H9 (cell line): ENCODE data around the gene MORN3. TPM values are rescaled to one million over a fixed set of nuclear protein-coding genes. Genes with fewer than 3 reads are reported as not detected.
"Not testable (repeated sequence)": the region's sequence is repeated elsewhere in the genome, so short reads cannot be mapped to it uniquely, and the experiment has no call there.

Experiments
- DNase-seq: peaks from one replicate; pipeline ENCODE4 v3.0.0-alpha.2; 2017
- H2AFZ ChIP-seq: one replicate; pipeline ENCODE4 v1.6.1; 2013; ENCODE audit warnings: mild to moderate bottlenecking, low read length, control low read depth, moderate library complexity
- H2AK5ac ChIP-seq: 2 replicates; pipeline ENCODE4 v1.6.1; 2013; ENCODE audit warnings: low read length, control low read depth, mixed read lengths; ENCODE audit not compliant: insufficient read length
- H2BK120ac ChIP-seq: one replicate; pipeline ENCODE4 v1.6.1; 2013; ENCODE audit warnings: low read depth, mild to moderate bottlenecking, low read length, control low read depth, inconsistent platforms; ENCODE audit not compliant: poor library complexity, severe bottlenecking
- H2BK12ac ChIP-seq: 2 replicates; pipeline ENCODE4 v1.6.1; 2013; ENCODE audit warnings: low read length, control low read depth, mixed read lengths, low read depth; ENCODE audit not compliant: insufficient read length
- H2BK15ac ChIP-seq: 2 replicates; pipeline ENCODE4 v1.6.1; 2013; ENCODE audit warnings: low read depth, low read length, control low read depth
- H2BK20ac ChIP-seq: one replicate; pipeline ENCODE4 v1.6.1; 2013; ENCODE audit warnings: low read depth, mild to moderate bottlenecking, low read length, control low read depth, inconsistent platforms; ENCODE audit not compliant: poor library complexity, severe bottlenecking
- H2BK5ac ChIP-seq: 2 replicates; pipeline ENCODE4 v1.6.1; 2013; ENCODE audit warnings: low read length, control low read depth, mixed read lengths; ENCODE audit not compliant: insufficient read length
- H3K14ac ChIP-seq: 2 replicates; pipeline ENCODE4 v1.6.1; 2013; ENCODE audit warnings: low read length, control low read depth; ENCODE audit not compliant: insufficient read depth
- H3K18ac ChIP-seq: 2 replicates; pipeline ENCODE4 v1.6.1; 2013; ENCODE audit warnings: low read depth, mild to moderate bottlenecking, mixed read lengths, low read length, control low read depth; ENCODE audit not compliant: insufficient read length
- H3K23ac ChIP-seq: 2 replicates; pipeline ENCODE4 v1.6.1; 2013; ENCODE audit warnings: low read length, control low read depth, mixed read lengths, low read depth; ENCODE audit not compliant: insufficient read length
- H3K23me2 ChIP-seq: 2 replicates; pipeline ENCODE4 v1.6.1; 2013; ENCODE audit warnings: low read depth, mild to moderate bottlenecking, mixed read lengths, low read length, control low read depth; ENCODE audit not compliant: insufficient read length, poor library complexity, severe bottlenecking
- H3K27ac ChIP-seq: 2 replicates; pipeline ENCODE4 v1.5.1; 2013; ENCODE audit warnings: low read length, control low read depth, mixed read lengths, low read depth; ENCODE audit not compliant: insufficient read length
- H3K27me3 ChIP-seq: 2 replicates; pipeline ENCODE4 v1.6.1; 2013; ENCODE audit warnings: low read length, control low read depth, inconsistent platforms; ENCODE audit not compliant: insufficient read depth
- H3K4ac ChIP-seq: 2 replicates; pipeline ENCODE4 v1.6.1; 2013; ENCODE audit warnings: low read depth, mild to moderate bottlenecking, control low read depth, inconsistent platforms, low read length, moderate library complexity
- H3K4me1 ChIP-seq: 2 replicates; pipeline ENCODE4 v1.6.1; 2013; ENCODE audit warnings: low read length, control low read depth, inconsistent platforms; ENCODE audit not compliant: insufficient read depth
- H3K4me2 ChIP-seq: 2 replicates; pipeline ENCODE4 v1.6.1; 2013; ENCODE audit warnings: low read length, control low read depth, mixed read lengths; ENCODE audit not compliant: insufficient read length, insufficient read depth
- H3K56ac ChIP-seq: 2 replicates; pipeline ENCODE4 v1.6.1; 2013; ENCODE audit warnings: low read depth, mild to moderate bottlenecking, mixed read lengths, low read length, control low read depth; ENCODE audit not compliant: insufficient read length
- H3K79me1 ChIP-seq: 2 replicates; pipeline ENCODE4 v1.6.1; 2013; ENCODE audit warnings: low read depth, mild to moderate bottlenecking, moderate library complexity, low read length, control low read depth, inconsistent platforms; ENCODE audit not compliant: insufficient read depth, poor library complexity, severe bottlenecking
- H3K79me2 ChIP-seq: 2 replicates; pipeline ENCODE4 v1.6.1; 2013; ENCODE audit warnings: low read length, control low read depth, inconsistent platforms; ENCODE audit not compliant: insufficient read depth
- H3K9ac ChIP-seq: 2 replicates; pipeline ENCODE4 v1.6.1; 2013; ENCODE audit warnings: low read length, control low read depth, mixed read lengths; ENCODE audit not compliant: insufficient read length; ENCODE audit errors: extremely low read depth
- H3K9me3 ChIP-seq: one replicate; pipeline ENCODE4 v1.6.1; 2013; ENCODE audit warnings: low read depth, low read length, inconsistent platforms; ENCODE audit not compliant: control insufficient read depth
- H3T11ph ChIP-seq: one replicate; pipeline ENCODE4 v1.6.1; 2013; ENCODE audit warnings: mild to moderate bottlenecking, low read length, control low read depth, inconsistent platforms
- H4K20me1 ChIP-seq: one replicate; pipeline ENCODE4 v1.6.1; 2013; ENCODE audit not compliant: control insufficient read depth, insufficient read length, insufficient read depth
- H4K5ac ChIP-seq: 2 replicates; pipeline ENCODE4 v1.6.1; 2013; ENCODE audit warnings: low read depth, mild to moderate bottlenecking, mixed read lengths, low read length, control low read depth; ENCODE audit not compliant: insufficient read length
- H4K8ac ChIP-seq: replicated peaks from 2 replicates; pipeline ENCODE4 v1.6.1; 2013; ENCODE audit warnings: low read length, control low read depth, mixed read lengths, low read depth; ENCODE audit not compliant: insufficient read length
- H4K91ac ChIP-seq: 2 replicates; pipeline ENCODE4 v1.6.1; 2013; ENCODE audit warnings: low read depth, mild to moderate bottlenecking, moderate library complexity, mixed read lengths, low read length, control low read depth; ENCODE audit not compliant: insufficient read length
- H3K27ac Mint-ChIP-seq, 3 experiments: 2 replicates in 2 of 3; 3 replicates in 1 of 3; pipeline ENCODE4 v1.8.0; 2020 to 2021; ENCODE audit warnings: mixed read lengths in 3 of 3, mild to moderate bottlenecking in 1 of 3, moderate library complexity in 1 of 3
- H3K27me3 Mint-ChIP-seq: 2 replicates; pipeline ENCODE4 v1.8.0; 2021; ENCODE audit warnings: low read depth, mild to moderate bottlenecking, moderate library complexity, mixed read lengths
- H3K36me3 Mint-ChIP-seq, 3 experiments: 2 replicates in 2 of 3; 3 replicates in 1 of 3; pipeline ENCODE4 v1.8.0; 2020 to 2021; ENCODE audit warnings: low read depth in 3 of 3, mixed read lengths in 3 of 3; ENCODE audit not compliant: insufficient read depth in 1 of 3
- H3K4me1 Mint-ChIP-seq, 2 experiments: 2 replicates each; pipeline ENCODE4 v1.8.0; 2020; ENCODE audit warnings: mixed read lengths in 2 of 2
- H3K4me3 Mint-ChIP-seq, 2 experiments: 2 replicates in 1 of 2; 3 replicates in 1 of 2; pipeline ENCODE4 v1.8.0; 2020 to 2021; ENCODE audit warnings: mild to moderate bottlenecking in 2 of 2, mixed read lengths in 2 of 2, moderate library complexity in 1 of 2
- H3K9me3 Mint-ChIP-seq, 2 experiments: 2 replicates in 1 of 2; 3 replicates in 1 of 2; pipeline ENCODE4 v1.8.0; 2020; ENCODE audit warnings: mild to moderate bottlenecking in 2 of 2, mixed read lengths in 2 of 2, moderate library complexity in 1 of 2
- WGBS: extraction: QIAGEN DNeasy Blood & Tissue Kit; methylation state at CpG from one replicate; pipeline ENCODE4 v1.1.7; 2013; ENCODE audit warnings: missing lambda C conversion rate, low lambda C conversion rate, mixed read lengths; ENCODE audit not compliant: insufficient read length; ENCODE audit errors: extremely low coverage; 5-methylcytosine and 5-hydroxymethylcytosine counted together
- total RNA-seq: library from RNA; stranded (reverse); gene quantifications from 2 replicates; pipeline ENCODE4 v1.2.1, GENCODE V29; 2021
- TF ChIP-seq, protein P1 (sequence below): fragments of 200-600 bp; sonication (generic); conservative IDR thresholded peaks from 3 replicates; pipeline ENCODE4 v1.8.0; 2021; ENCODE audit warnings: antibody characterized with exemption, mild to moderate bottlenecking

The MORN3 gene
- total RNA-seq, 1 experiment from 2014 or later, result 0.37 TPM

DNA sequence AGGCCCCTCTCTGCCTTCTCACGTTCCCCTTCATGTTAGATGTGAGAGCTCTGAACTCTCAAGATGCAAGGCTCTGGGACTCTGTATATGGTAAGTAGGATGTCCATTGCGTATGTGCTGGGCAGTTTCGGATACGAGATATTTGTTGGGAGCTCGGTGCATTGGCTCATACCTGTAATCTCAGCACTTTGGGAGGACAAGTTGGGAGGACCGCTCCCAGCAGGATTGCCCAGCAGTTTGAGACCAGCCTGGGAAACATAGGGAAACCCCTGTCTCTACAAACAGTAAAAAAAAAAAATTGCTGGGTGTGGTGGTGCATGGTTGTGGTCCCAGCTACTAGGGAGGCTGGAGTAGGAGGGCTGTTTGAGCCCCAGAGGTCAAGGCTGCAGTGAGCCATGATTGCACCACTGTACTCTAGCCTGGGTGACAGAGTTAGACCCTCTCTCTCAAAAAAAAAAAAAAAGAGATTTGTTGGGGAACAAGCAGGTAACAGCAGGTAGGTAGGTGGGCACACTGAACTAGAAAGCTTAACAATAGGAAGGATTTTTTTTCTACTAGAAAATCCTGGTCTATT, 46.5 kb upstream of the MORN3 start:
- peaks cover 8% of the 10 kb centered on the region for H3K79me1 ChIP-seq
- no peak overlapping the region for H4K91ac ChIP-seq
- H3K18ac ChIP-seq, result no peak overlapping the region
- H2BK20ac ChIP-seq, result no peak overlapping the region
- no peaks in the 10 kb centered on the region for H3K9me3 ChIP-seq
- no CpG with 5 or more reads among the region's 6 CpGs for WGBS
- no peak overlapping the region for H2BK5ac ChIP-seq
- no peak overlapping the region for H3K14ac ChIP-seq
- H3K79me2 ChIP-seq, result peaks cover 5% of the 10 kb centered on the region; the same call in 1 of the 2 replicates
- H3K27ac ChIP-seq, result no peak overlapping the region
- no peak overlapping the region for H2BK15ac ChIP-seq
- H3K9me3 Mint-ChIP-seq, result no peaks in the 10 kb centered on the region; a peak in 1 of 5 replicates
- peaks cover 2% of the 10 kb centered on the region; the same call in 1 of the 2 replicates for H3K4me1 ChIP-seq
- H2AK5ac ChIP-seq, result no peak overlapping the region
- TF ChIP-seq, protein P1, sequence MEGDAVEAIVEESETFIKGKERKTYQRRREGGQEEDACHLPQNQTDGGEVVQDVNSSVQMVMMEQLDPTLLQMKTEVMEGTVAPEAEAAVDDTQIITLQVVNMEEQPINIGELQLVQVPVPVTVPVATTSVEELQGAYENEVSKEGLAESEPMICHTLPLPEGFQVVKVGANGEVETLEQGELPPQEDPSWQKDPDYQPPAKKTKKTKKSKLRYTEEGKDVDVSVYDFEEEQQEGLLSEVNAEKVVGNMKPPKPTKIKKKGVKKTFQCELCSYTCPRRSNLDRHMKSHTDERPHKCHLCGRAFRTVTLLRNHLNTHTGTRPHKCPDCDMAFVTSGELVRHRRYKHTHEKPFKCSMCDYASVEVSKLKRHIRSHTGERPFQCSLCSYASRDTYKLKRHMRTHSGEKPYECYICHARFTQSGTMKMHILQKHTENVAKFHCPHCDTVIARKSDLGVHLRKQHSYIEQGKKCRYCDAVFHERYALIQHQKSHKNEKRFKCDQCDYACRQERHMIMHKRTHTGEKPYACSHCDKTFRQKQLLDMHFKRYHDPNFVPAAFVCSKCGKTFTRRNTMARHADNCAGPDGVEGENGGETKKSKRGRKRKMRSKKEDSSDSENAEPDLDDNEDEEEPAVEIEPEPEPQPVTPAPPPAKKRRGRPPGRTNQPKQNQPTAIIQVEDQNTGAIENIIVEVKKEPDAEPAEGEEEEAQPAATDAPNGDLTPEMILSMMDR, result no peak
- H3K4me2 ChIP-seq, result no peak overlapping the region
- H2AFZ ChIP-seq, result no peak overlapping the region
- no peak overlapping the region for H2BK120ac ChIP-seq
- no peak overlapping the region for H3T11ph ChIP-seq
- H4K20me1 ChIP-seq, result no peaks in the 10 kb centered on the region
- peaks cover 33 to 35% of the 10 kb centered on the region in 2 experiments for H3K4me1 Mint-ChIP-seq
- H3K27me3 ChIP-seq, result no peaks in the 10 kb centered on the region
- H3K56ac ChIP-seq, result no peak overlapping the region
- H3K27me3 Mint-ChIP-seq, result no peaks in the 10 kb centered on the region; the same call in 1 of the 2 replicates
- no peak overlapping the region for H3K4ac ChIP-seq
- H3K23ac ChIP-seq, result no peak overlapping the region
- no peak overlapping the region for H4K5ac ChIP-seq
- no peak for DNase-seq
- H3K9ac ChIP-seq, result no peak overlapping the region
- peak overlapping the region; percentile 18 to 65 (median 34); a peak in 4 of 7 replicates for H3K27ac Mint-ChIP-seq
- no peak overlapping the region for H3K4me3 Mint-ChIP-seq
- H4K8ac ChIP-seq, result no peak overlapping the region
- no peak overlapping the region for H2BK12ac ChIP-seq
- H3K36me3 Mint-ChIP-seq, result peaks cover 3 to 17% (median 9%) of the 10 kb centered on the region in 3 experiments; a peak in 6 of 7 replicates
- H3K23me2 ChIP-seq, result peaks cover 11% of the 10 kb centered on the region

DNA sequence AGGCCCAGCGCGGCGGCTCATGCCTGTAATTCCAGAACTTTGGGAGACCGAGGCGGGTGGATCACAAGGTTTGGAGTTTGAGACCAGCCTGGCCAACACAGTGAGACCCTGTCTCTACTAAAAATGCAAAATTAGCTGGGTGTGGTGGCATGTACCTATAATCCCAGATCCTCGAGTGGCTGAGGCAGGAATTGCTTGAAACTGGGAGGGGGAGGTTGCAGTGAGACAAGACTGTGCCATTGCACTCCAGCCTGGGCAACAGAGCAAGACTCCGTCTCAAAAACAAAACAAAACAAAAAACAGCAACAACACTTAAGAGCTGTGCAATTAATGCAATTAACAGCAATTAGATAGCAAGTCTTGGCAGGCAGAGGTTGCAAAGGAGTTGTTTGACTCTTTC, 45.6 kb upstream of the MORN3 start:
- H3K79me1 ChIP-seq, H4K5ac ChIP-seq, H2BK20ac ChIP-seq, H3K56ac ChIP-seq, H2AFZ ChIP-seq, H3K18ac ChIP-seq, H3K9ac ChIP-seq, H3K27me3 ChIP-seq, H4K20me1 ChIP-seq, H3K4me1 ChIP-seq, H2AK5ac ChIP-seq, H3K14ac ChIP-seq, H3K27ac ChIP-seq, H3K4me2 ChIP-seq, H3K9me3 Mint-ChIP-seq, H3K4ac ChIP-seq, H3K23ac ChIP-seq, H4K91ac ChIP-seq, H3K79me2 ChIP-seq, H2BK5ac ChIP-seq, H4K8ac ChIP-seq, H2BK15ac ChIP-seq, DNase-seq, H3T11ph ChIP-seq, H2BK120ac ChIP-seq, H2BK12ac ChIP-seq, H3K9me3 ChIP-seq, H3K27me3 Mint-ChIP-seq: not testable (repeated sequence)
- WGBS, result no CpG with 5 or more reads among the region's 7 CpGs
- peaks cover 11% of the 10 kb centered on the region for H3K23me2 ChIP-seq
- Mint-ChIP-seq H3K4me3 (peak overlapping the region in 1 of 2 experiments; percentile 35; a peak in 2 of 5 replicates), H3K36me3 (peaks cover 3 to 17% (median 9%) of the 10 kb centered on the region in 3 experiments; a peak in 6 of 7 replicates), H3K27ac (0 out of 7 replicates have a peak overlapping the region, but pooled peaks of 1 of the 3 experiments have one; percentile 23), H3K4me1 (peaks cover 33 to 37% of the 10 kb centered on the region in 2 experiments)
